Pancreas (tissue), 10 donors: ENCODE measurements around the gene MAP3K5. TPM values are rescaled to one million over a fixed set of nuclear protein-coding genes. Genes with fewer than 3 reads are reported as not detected.
A peak's percentile ranks its signal among the peaks of the same experiment; 100 is the strongest.
"Not testable (repeated sequence)": the region's sequence is repeated elsewhere in the genome, so short reads cannot be mapped to it uniquely, and the experiment has no call there.

Experiments used
- ATAC-seq, 4 donors: fragments of 200-7000 bp; cut with Tn5 transposase; one replicate each; pipeline versions ENCODE4 v1.8.0 to v1.9.1; 2020; ENCODE audit warnings: mild to moderate bottlenecking in 4 of 4, moderate library complexity in 4 of 4
- DNase-seq, 6 donors: peaks; one replicate each; pipeline ENCODE4 v3.0.0-alpha.2; 2020
- FAIRE-seq: peaks from 2 replicates; lab custom pipeline; 2012; peaks lifted over from hg19 to GRCh38; lab: Jason Lieb, UNC
- H3K27ac ChIP-seq, 4 donors: fragments of 200-600 bp; sonication (generic); 1 replicate in 3 of 4; 2 replicates in 1 of 4; pipeline versions ENCODE4 v1.5.0 to v1.8.0; 2020
- H3K27me3 ChIP-seq, 4 donors: fragments of 200-600 bp; one replicate each; pipeline ENCODE4 v1.8.0; 2021
- H3K36me3 ChIP-seq, 3 donors: fragments of 200-600 bp; sonication (generic) in 1 of 3; one replicate each; pipeline versions ENCODE4 v1.5.0 to v1.8.0; 2020 to 2021
- H3K4me1 ChIP-seq, 3 donors: fragments of 200-600 bp; one replicate each; pipeline ENCODE4 v1.8.0; 2021
- H3K4me3 ChIP-seq, 4 donors: fragments of 200-600 bp; sonication (generic) in 2 of 4; one replicate each; pipeline versions ENCODE4 v1.5.0 to v1.8.0; 2020 to 2021
- H3K9me3 ChIP-seq, 4 donors: fragments of 200-600 bp; one replicate each; pipeline ENCODE4 v1.8.0; 2021
- WGBS, 2 donors: extraction: QIAGEN DNeasy Blood & Tissue Kit; methylation state at CpG; one replicate each; pipeline ENCODE4 v1.1.7; 2013; 5-methylcytosine and 5-hydroxymethylcytosine counted together
- intact Hi-C, 3 donors: fragments of 100-400 bp; cut with DNase I; formaldehyde crosslinking; loops; one replicate each; pipeline versions ENCODE4 v1.11.1 to v1.14.2; 2022
- polyA plus RNA-seq, 2 donors: library from polyadenylated mRNA; stranded (reverse); fragments of 200-250 nt; gene quantifications; one replicate each; pipeline ENCODE4 v1.2.3, GENCODE V29; 2013
- total RNA-seq, 6 donors: library from RNA; stranded (reverse); fragmentation: NEBNext Ultra II Directional in 4 of 6; extraction: Animal tissue kit (Norgen Biotek cat#: 25700) in 4 of 6; gene quantifications; one replicate each; pipeline versions ENCODE4 v1.2.1 to v1.2.4, GENCODE V29; 2021 to 2023
- TF ChIP-seq, protein P1 (sequence below), 4 donors: fragments of 200-600 bp; sonication (generic) in 3 of 4; IDR thresholded peaks; one replicate each; pipeline versions ENCODE4 v1.5.0 to v1.8.0; 2021; ENCODE audit warnings: antibody characterized with exemption in 4 of 4
- donor health status: healthy with polysubstance abuse.
- donor health status: DM: no; HTN: no; CAD: no; lungs with moderate emphysema.
- donor health status: DM: no; HTN: no; CAD: no.
- donor health status: control.
- donor health status: control.
- donor health status: Bipolar disorder and iron deficiency.
- donor health status: DM: yes; HTN: yes; CAD: no.
- donor health status: DM: no; HTN: no; CAD: no.
- donor health status: DM: no; HTN: no; CAD: no.
- donor health status: DM: yes; HTN: yes; CAD: no.

The MAP3K5 gene
- total and polyA plus RNA-seq, 8 donors, result 6.7 to 28.6 (median 19.4) TPM

DNA sequence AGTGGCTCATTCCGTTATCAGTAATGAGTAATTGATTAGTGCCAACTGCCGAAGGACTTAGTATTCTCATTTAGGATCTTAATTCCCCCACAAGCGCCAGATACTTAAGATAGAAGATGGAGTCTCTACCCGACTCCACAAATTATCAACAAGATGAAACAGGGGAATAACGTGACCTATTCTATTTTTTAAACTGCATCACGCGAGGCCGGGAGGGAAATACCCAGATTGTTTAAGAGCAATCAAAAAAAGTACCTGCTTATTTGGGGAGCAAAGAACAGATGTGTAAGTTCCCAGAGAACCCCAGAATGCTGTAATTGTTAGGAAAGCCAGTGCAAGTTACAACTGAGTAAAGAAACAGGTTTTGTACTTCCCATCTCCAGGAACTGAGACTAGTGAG is 1.1 kb upstream of the MAP3K5 start:
- peaks cover 0 to 5% (median 2%) of the 10 kb centered on the region in 3 donors for H3K4me1 ChIP-seq
- peak overlapping the region; percentile 62 to 91 (median 86) for H3K4me3 ChIP-seq
- TF ChIP-seq, protein P1, sequence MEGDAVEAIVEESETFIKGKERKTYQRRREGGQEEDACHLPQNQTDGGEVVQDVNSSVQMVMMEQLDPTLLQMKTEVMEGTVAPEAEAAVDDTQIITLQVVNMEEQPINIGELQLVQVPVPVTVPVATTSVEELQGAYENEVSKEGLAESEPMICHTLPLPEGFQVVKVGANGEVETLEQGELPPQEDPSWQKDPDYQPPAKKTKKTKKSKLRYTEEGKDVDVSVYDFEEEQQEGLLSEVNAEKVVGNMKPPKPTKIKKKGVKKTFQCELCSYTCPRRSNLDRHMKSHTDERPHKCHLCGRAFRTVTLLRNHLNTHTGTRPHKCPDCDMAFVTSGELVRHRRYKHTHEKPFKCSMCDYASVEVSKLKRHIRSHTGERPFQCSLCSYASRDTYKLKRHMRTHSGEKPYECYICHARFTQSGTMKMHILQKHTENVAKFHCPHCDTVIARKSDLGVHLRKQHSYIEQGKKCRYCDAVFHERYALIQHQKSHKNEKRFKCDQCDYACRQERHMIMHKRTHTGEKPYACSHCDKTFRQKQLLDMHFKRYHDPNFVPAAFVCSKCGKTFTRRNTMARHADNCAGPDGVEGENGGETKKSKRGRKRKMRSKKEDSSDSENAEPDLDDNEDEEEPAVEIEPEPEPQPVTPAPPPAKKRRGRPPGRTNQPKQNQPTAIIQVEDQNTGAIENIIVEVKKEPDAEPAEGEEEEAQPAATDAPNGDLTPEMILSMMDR (IDR thresholded peaks at IDR 0.05), result no peak
- H3K27me3 ChIP-seq, result no peaks in the 10 kb centered on the region
- H3K27ac ChIP-seq, result peak overlapping the region; percentile 95 to 99 (median 98)
- WGBS, 2 donors, result 5 to 7% methylated on average over 8 of the region's 8 CpGs
- DNase-seq (no peak), ATAC-seq (no peak), FAIRE-seq (no peak)
- H3K36me3 ChIP-seq, result no peaks in the 10 kb centered on the region
- intact Hi-C loops, result loop anchor here in 2 of 3 donors (5.0 to 10.0 kb wide), 2 partner anchors 146 to 209 kb away; no protein-coding TSS in a partner anchor
- no peaks in the 10 kb centered on the region for H3K9me3 ChIP-seq

DNA sequence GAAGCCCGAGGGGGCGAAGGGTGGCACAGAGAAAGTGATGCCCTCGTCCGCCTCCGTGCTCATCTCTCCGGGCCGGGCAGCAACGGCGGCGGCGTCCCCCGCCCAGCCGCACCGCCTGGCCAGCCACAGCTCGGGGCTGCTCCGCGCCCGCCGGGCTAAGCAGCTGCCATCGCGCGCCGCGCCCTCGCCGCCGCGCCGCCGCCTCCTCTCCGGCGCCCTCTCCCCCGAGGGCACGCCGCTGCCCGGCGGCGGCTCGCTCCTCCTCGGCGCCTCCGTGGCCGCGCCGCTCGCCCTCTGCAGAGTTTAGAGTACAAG is 225 bp downstream of the MAP3K5 start:
- Histone ChIP-seq H3K4me1 (peaks cover 5 to 15% (median 7%) of the 10 kb centered on the region in 3 donors), H3K9me3 (no peaks in the 10 kb centered on the region), H3K36me3 (no peaks in the 10 kb centered on the region), H3K27ac (peak overlapping the region; percentile 95 to 99 (median 98)), H3K27me3 (no peaks in the 10 kb centered on the region), H3K4me3 (peak overlapping the region; percentile 62 to 91 (median 86))
- no peak for DNase-seq
- WGBS, 2 donors, result 0 to 1% methylated on average over 21 to 46 of the region's 46 CpGs
- TF ChIP-seq, protein P1 (IDR thresholded peaks at IDR 0.05), result no peak
- intact Hi-C loops, result loop anchor here in 2 of 3 donors (5.0 to 10.0 kb wide), 2 partner anchors 145 to 207 kb away; no protein-coding TSS in a partner anchor
- no peak for ATAC-seq
- FAIRE-seq, result no peak

DNA sequence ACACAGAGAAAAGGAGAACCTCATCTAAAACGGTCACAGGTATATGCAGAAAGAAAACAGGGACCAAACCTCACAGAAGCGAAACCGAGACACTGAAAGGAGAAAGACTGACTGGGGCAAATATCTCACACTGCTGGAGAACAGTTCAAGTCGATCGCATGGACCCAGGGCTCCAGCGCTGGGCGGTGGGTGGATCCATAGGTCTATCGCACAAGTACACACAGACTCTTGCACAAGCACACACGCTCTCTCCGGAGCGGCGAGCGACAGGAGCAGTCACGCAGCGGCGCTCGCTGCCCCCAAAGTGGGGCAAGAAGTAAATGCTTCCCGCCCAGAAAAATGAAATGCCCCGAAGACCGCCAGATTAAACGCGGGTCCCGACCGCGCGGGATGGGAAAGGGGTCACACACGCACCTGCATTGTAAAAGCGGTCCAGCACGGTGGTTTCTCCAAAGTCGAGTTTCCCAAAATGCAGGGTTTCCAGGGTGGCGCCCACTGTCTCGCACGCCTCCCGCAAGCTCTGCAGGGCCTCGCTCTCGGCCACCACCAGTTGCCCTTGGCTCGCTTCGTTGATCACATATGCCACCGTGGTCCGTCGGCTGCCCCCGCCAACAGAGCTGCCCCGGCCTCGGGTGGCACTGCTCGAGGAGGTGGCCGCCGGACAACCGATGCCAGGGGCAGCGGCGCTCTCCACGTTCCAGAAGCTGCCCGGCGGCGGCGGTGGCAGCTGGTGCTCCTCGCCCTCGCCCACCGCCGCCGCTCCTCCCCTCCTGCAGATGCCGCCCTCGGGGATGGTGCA is 782 bp downstream of the MAP3K5 start:
- intact Hi-C loops, result loop anchor here in 2 of 3 donors (5.0 to 10.0 kb wide), 2 partner anchors 144 to 207 kb away; no protein-coding TSS in a partner anchor
- no peaks in the 10 kb centered on the region for H3K27me3 ChIP-seq
- 0% methylated on average over 57 to 62 of the region's 62 CpGs for WGBS, 2 donors
- no peaks in the 10 kb centered on the region for H3K36me3 ChIP-seq
- peaks cover 9 to 21% (median 11%) of the 10 kb centered on the region in 3 donors for H3K4me1 ChIP-seq
- H3K9me3 ChIP-seq, result no peaks in the 10 kb centered on the region
- TF ChIP-seq, protein P1 (IDR thresholded peaks at IDR 0.05), result no peak
- ATAC-seq (peak; percentile 32 to 54 (median 47)), FAIRE-seq (no peak), DNase-seq (peak; percentile 73 to 86 (median 77))
- H3K27ac ChIP-seq, result peak overlapping the region; percentile 95 to 99 (median 98)
- peak overlapping the region; percentile 62 to 91 (median 86) for H3K4me3 ChIP-seq

- Histone ChIP-seq H3K4me3 (peak overlapping the region; percentile 62 to 91 (median 86)), H3K4me1 (peaks cover 13 to 26% (median 16%) of the 10 kb centered on the region in 3 donors), H3K27me3 (no peaks in the 10 kb centered on the region), H3K9me3 (no peaks in the 10 kb centered on the region), H3K27ac (peak overlapping the region; percentile 95 to 99 (median 98)), H3K36me3 (no peaks in the 10 kb centered on the region)
- DNase-seq (no peak), FAIRE-seq (no peak), ATAC-seq (peak in 1 of 4 donors; percentile 0)
- TF ChIP-seq, protein P1 (IDR thresholded peaks at IDR 0.05), result no peak
- WGBS, 2 donors, result 9 to 14% methylated on average over 7 of the region's 7 CpGs
- intact Hi-C loops, result loop anchor here in 2 of 3 donors (5.0 to 10.0 kb wide), 2 partner anchors 143 to 206 kb away; no protein-coding TSS in a partner anchor
These were observed 1.6 kb downstream of the MAP3K5 start for GRCh38 chr6:136790411-136791295.

DNA sequence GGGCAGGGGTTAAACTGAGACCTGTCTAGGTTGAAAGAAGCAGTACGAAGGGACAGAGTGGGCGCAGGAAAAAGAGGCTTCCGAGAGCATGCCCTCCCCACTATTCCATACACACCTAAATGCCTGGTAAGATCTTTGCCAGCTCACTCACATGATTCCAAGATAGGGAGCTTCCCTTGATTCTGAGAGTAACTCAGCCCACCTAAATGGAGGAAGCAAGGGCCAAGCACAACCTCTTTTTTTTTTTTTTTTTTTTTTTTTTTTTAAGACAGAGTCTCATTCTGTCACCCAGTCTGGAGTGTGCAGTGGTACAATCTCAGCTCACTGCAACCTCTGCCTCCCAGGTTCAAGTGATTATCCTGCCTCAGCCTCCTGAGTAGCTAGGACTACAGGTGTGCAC is 2.8 kb downstream of the MAP3K5 start:
- H3K36me3 ChIP-seq, DNase-seq, FAIRE-seq, H3K9me3 ChIP-seq, H3K27me3 ChIP-seq, ATAC-seq, intact Hi-C loops: not testable (repeated sequence)
- peak overlapping the region in 2 of 4 donors; percentile 98 to 99 for H3K27ac ChIP-seq
- 32 to 40% methylated on average over 3 of the region's 3 CpGs for WGBS, 2 donors
- H3K4me3 ChIP-seq, result peak overlapping the region in 3 of 4 donors; percentile 5 to 91 (median 86)
- H3K4me1 ChIP-seq, result peaks cover 13 to 38% (median 27%) of the 10 kb centered on the region in 3 donors
